Tibial nerve (tissue), 3 donors: ENCODE measurements around the gene PDHX.

Experiments used
- CTCF ChIP-seq, 5 experiments: fragments of 200-600 bp in 3 of 5; fragments of 450-650 bp in 2 of 5; sonication (generic) in 3 of 5; IDR thresholded peaks; one replicate each; pipeline ENCODE4 v1.5.1; 2016 to 2019; ENCODE audit warnings: antibody characterized with exemption in 5 of 5, mild to moderate bottlenecking in 3 of 5, moderate library complexity in 2 of 5
- POLR2A ChIP-seq, 2 donors: fragments of 450-650 bp; IDR thresholded peaks; one replicate each; pipeline ENCODE4 v1.6.1; 2017; ENCODE audit warnings: antibody characterized with exemption in 2 of 2, mild to moderate bottlenecking in 2 of 2, moderate library complexity in 2 of 2

GRCh38 chr11:34928960-34929680, 12.7 kb downstream of the PDHX start:
- TF ChIP-seq CTCF (IDR thresholded peaks at IDR 0.05) = no peak
- TF ChIP-seq POLR2A (IDR thresholded peaks at IDR 0.05) = no peak
